22Rv1 (cell line): ENCODE measurements around the gene LAMA5.

ENCODE experiments used
- H3K27ac ChIP-seq: fragments of 450-650 bp; 2 replicates; pipeline ENCODE4 v1.5.1; 2017
- CTCF ChIP-seq: fragments of 450-650 bp; IDR thresholded peaks from 2 replicates; pipeline ENCODE4 v1.5.1; 2017; ENCODE audit warnings: mild to moderate bottlenecking
- ZFX ChIP-seq: fragments of 450-650 bp; IDR thresholded peaks from 2 replicates; pipeline ENCODE4 v1.6.1; 2017; ENCODE audit warnings: antibody characterized with exemption, borderline replicate concordance

LAMA5 gene

GRCh38 chr20:62386383-62387218 lies 19.5 kb upstream of the LAMA5 start, which contains the start of gene RPS21:
Gene RPS21 (plus strand): TSS chr20:62387103. CDS start chr20:62387339, 236 bp downstream.
- H3K27ac ChIP-seq = peak within 1 kb of the TSS; percentile 78
- TF ChIP-seq CTCF (no peak), ZFX (no peak)

GRCh38 chr20:62382306-62383198 lies 15.4 kb upstream of the LAMA5 start:
- TF ChIP-seq ZFX (no peak), CTCF (peak; percentile 95)
- H3K27ac ChIP-seq = no peak overlapping the region

- TF ChIP-seq ZFX (no peak), CTCF (no peak)
- no peak overlapping the region for H3K27ac ChIP-seq
These were observed 14.7 kb upstream of the LAMA5 start for GRCh38 chr20:62381842-62382241.

- H3K27ac ChIP-seq = no peak overlapping the region
- TF ChIP-seq CTCF (no peak), ZFX (no peak)
These were observed 14.2 kb upstream of the LAMA5 start for GRCh38 chr20:62381202-62381797.

GRCh38 chr20:62378215-62378614 lies 11.1 kb upstream of the LAMA5 start:
- H3K27ac ChIP-seq = no peak overlapping the region
- TF ChIP-seq CTCF (no peak), ZFX (no peak)

- H3K27ac ChIP-seq = no peak overlapping the region
- no peak for TF ChIP-seq CTCF
- no peak for TF ChIP-seq ZFX
These were observed 10.6 kb upstream of the LAMA5 start for GRCh38 chr20:62377615-62378178.
